Stomach (tissue), 4 donors: Measurements from ENCODE around the gene SLC12A7.

ENCODE experiments used
- EP300 ChIP-seq: sonication (generic); formaldehyde crosslinking; IDR thresholded peaks from one replicate; pipeline ENCODE4 v1.6.1; 2017; ENCODE audit warnings: antibody characterized with exemption
- POLR2AphosphoS5 ChIP-seq, 3 donors: sonication (generic); formaldehyde crosslinking; IDR thresholded peaks; one replicate each; pipeline ENCODE4 v1.6.1; 2016; ENCODE audit warnings: antibody characterized with exemption in 3 of 3
- TF ChIP-seq, protein P1 (sequence below), 7 experiments: fragments of 450-650 bp in 4 of 7; fragments of 200-600 bp in 3 of 7; sonication (generic) in 3 of 7; IDR thresholded peaks; one replicate each; pipeline ENCODE4 v1.5.1; 2016 to 2019; ENCODE audit warnings: antibody characterized with exemption in 7 of 7, control low read depth in 2 of 7, mild to moderate bottlenecking in 1 of 7

DNA sequence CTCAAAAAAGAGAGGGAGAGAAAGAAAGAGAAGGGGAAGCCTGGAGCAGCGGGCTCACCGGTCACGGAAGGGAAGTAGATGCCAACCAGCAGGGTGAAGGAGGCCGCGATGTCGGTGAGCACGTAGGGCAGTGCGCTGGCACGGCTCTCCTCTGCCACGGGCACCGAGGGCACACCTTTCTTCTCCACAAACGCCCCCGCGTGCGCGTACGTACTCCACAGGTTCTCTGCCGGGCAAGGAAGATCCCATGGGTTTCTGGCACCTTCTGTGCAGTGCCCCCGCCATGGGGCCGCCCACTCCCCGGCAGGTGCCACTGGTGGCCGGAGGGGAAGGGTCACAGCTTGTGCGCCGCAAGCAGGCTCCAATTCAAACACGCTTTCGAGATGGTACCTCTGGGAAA, 30.3 kb downstream of the SLC12A7 start:
- TF ChIP-seq POLR2AphosphoS5 (IDR thresholded peaks at IDR 0.05): no peak
- TF ChIP-seq EP300: no peak
- TF ChIP-seq, protein P1, sequence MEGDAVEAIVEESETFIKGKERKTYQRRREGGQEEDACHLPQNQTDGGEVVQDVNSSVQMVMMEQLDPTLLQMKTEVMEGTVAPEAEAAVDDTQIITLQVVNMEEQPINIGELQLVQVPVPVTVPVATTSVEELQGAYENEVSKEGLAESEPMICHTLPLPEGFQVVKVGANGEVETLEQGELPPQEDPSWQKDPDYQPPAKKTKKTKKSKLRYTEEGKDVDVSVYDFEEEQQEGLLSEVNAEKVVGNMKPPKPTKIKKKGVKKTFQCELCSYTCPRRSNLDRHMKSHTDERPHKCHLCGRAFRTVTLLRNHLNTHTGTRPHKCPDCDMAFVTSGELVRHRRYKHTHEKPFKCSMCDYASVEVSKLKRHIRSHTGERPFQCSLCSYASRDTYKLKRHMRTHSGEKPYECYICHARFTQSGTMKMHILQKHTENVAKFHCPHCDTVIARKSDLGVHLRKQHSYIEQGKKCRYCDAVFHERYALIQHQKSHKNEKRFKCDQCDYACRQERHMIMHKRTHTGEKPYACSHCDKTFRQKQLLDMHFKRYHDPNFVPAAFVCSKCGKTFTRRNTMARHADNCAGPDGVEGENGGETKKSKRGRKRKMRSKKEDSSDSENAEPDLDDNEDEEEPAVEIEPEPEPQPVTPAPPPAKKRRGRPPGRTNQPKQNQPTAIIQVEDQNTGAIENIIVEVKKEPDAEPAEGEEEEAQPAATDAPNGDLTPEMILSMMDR (IDR thresholded peaks at IDR 0.05): no peak
